ENCODE data around the gene SAG.

Gene SAG

GRCh38 chr2:233270951-233271350 lies 36.7 kb upstream of the SAG start:
- no peak for TF ChIP-seq CTCF (IDR thresholded peaks at IDR 0.05; ENCODE audit: extremely low read depth, insufficient read depth, missing control alignments)
- in situ Hi-C loops (cut with MboI; ENCODE audit: low pct_unique_long_range_greater_than_20kb, low sequenced_read_pairs, unreplicated experiment), result loop anchor here (25.0 kb wide), 1 partner anchor 409 kb away; the partner anchor contains the start of gene SNORC
- no peak for DNase-seq (ENCODE audit: low spot score)

- in situ Hi-C loops (cut with MboI; ENCODE audit: low pct_unique_long_range_greater_than_20kb, low sequenced_read_pairs, unreplicated experiment), result loop anchor here (25.0 kb wide), 1 partner anchor 409 kb away; the partner anchor contains the start of gene SNORC
- TF ChIP-seq CTCF (IDR thresholded peaks at IDR 0.05; ENCODE audit: extremely low read depth, insufficient read depth, missing control alignments), result no peak
- no peak for DNase-seq (ENCODE audit: low spot score)
Measured at GRCh38 chr2:233271693-233272092, 35.9 kb upstream of the SAG start.

- in situ Hi-C loops (cut with MboI; ENCODE audit: low pct_unique_long_range_greater_than_20kb, low sequenced_read_pairs, unreplicated experiment), result loop anchor here (25.0 kb wide), 1 partner anchor 411 kb away; the partner anchor contains the start of gene SNORC
- DNase-seq (ENCODE audit: low spot score), result no peak
- no peak for TF ChIP-seq CTCF (IDR thresholded peaks at IDR 0.05; ENCODE audit: extremely low read depth, insufficient read depth, missing control alignments)
Measured at GRCh38 chr2:233273120-233273519, 34.5 kb upstream of the SAG start.

- TF ChIP-seq CTCF (IDR thresholded peaks at IDR 0.05; ENCODE audit: extremely low read depth, insufficient read depth, missing control alignments), result no peak
- in situ Hi-C loops (cut with MboI; ENCODE audit: low pct_unique_long_range_greater_than_20kb, low sequenced_read_pairs, unreplicated experiment), result no loop called here
- no peak for DNase-seq (ENCODE audit: low spot score)
Measured at GRCh38 chr2:233275223-233275622, 32.4 kb upstream of the SAG start.

GRCh38 chr2:233278921-233279320 lies 28.7 kb upstream of the SAG start:
- TF ChIP-seq CTCF (IDR thresholded peaks at IDR 0.05; ENCODE audit: extremely low read depth, insufficient read depth, missing control alignments), result no peak
- in situ Hi-C loops (cut with MboI; ENCODE audit: low pct_unique_long_range_greater_than_20kb, low sequenced_read_pairs, unreplicated experiment), result no loop called here

GRCh38 chr2:233280114-233280693 lies 27.4 kb upstream of the SAG start:
- no peak for TF ChIP-seq CTCF (IDR thresholded peaks at IDR 0.05; ENCODE audit: extremely low read depth, insufficient read depth, missing control alignments)
- no peak for DNase-seq (ENCODE audit: low spot score)
- in situ Hi-C loops (cut with MboI; ENCODE audit: low pct_unique_long_range_greater_than_20kb, low sequenced_read_pairs, unreplicated experiment), result no loop called here

More at GRCh38 chr2:233278921-233279320, 28.7 kb upstream of the SAG start:
- DNase-seq (ENCODE audit: low spot score), result no peak
